GM19395 (cell line): ENCODE data around the gene CRHR1.

ENCODE experiments used
- ATAC-seq: cut with Tn5 transposase; IDR thresholded peaks from one replicate; pipeline ENCODE4 v1.9.1; 2021; ENCODE audit warnings: mild to moderate bottlenecking, moderate library complexity; ENCODE audit not compliant: unreplicated experiment

The CRHR1 gene

DNA sequence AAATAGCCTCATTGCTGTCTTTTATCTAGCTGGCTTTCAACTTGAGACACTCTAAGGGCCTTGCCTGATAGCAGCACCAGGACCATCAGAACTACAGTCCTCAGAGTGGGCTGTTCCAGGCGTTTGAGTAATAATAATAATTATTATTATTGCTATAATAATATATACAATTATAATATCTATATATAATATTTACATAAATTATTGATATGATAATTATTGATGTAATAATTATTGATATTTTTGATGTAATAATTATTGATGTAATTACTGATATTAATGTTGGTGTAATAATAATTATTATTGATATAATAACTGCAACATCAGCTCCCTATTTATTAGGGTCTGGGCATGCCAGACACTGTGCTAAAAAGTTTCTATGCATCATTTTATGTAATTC, 25.6 kb upstream of the CRHR1 start:
- no peak for ATAC-seq

DNA sequence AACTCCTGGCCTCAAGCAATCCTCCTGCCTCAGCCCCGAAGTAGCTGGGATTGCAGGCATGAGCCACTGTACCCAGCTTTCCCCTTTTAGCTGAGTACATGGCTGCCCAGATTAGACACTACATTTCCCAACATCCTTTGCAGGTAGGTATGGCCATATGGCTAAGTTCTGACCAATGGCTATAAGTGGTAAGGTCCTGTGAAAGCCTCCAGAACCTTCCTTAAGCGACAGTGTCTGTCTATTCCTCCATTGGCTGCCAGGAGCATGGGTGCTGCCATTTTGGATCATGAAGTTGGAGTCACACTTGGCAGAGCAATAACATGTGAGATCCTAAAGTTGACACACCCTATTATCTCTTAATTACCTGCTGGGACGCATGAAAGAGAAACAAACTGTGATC, 24.4 kb upstream of the CRHR1 start:
- no peak for ATAC-seq

DNA sequence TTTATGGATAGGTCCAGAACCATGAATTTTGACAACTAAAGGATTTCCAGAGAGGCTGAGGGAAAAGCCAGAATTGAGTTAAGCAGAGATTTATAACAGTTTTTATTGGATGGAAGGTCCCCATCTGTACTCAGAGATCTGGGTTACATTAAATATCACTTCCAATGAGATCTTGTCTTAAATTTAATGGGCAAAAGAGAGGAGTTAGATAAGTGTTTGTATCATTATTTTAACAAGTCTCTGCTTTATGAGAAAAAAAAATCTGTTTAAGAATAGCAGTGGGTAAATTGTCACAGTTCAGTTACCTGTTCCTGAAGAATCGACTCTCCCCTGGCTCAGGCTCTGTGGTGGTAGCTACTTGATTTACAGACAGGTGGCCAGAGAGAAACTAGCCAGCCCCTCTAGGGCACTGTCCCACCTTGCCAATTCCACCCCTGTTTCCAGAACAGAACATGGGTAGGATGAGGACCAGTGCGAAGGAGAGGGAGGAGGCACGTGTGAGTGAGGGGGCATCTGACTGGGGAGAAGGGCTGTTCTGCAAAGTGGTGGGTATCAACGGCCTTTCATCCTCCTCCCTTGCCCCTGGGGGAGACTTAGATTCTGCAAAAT, 22.1 kb upstream of the CRHR1 start:
- no peak for ATAC-seq

GRCh38 chr17:45763182-45763581, 20.9 kb upstream of the CRHR1 start:
- no peak for ATAC-seq

DNA sequence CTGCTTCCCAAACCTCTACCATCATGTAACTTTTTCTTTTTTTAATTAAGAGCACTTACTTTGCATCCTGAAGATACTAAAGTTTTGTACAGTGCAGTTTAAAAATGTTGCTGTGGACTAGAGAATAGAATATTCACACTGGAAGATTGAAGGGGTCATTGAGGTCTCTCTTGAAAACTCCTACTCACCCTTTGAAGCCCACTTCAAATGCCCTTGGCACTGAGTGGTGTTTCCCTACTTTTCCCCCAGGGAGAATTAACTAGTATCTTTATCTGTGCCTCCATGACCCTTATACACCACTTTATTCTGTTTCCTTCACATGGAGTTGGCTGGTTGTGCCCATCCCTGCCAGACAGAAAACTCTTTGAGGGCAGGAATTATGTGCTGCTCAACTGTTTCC, 19.6 kb upstream of the CRHR1 start:
- ATAC-seq, result no peak

- ATAC-seq, result no peak
Observed at GRCh38 chr17:45768000-45768399, 16.1 kb upstream of the CRHR1 start.

DNA sequence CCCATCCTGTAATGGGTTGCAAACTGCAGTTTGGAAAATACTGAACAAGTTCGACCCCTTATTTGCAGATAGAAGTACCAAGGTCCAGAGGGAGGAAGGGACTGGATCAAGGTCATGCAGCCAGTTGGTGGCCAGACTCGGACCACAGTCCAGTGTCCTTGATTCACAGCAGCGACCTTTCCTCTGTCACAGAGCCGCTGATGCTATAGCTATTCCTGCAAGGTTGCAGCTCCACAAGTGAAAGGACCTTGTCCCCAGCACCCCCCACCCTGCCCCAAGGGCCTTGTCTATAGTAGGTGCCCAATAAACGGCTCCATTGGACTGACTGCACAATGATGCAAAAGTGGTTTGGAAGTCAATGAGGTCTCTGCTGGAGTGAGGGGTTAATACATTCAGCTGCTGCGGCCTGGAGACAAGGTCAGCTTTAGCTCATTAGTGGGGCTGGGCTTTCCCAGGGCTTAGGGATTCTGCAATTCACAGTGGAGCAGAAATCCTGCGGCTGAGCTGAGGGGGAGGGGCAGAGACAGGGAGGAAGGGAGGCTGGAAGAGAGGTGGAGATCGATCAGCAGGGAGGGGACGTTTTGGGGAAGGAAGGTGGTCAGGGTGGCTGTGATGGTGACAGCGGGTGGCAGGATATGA, 13.4 kb upstream of the CRHR1 start:
- no peak for ATAC-seq

- ATAC-seq, result no peak
Observed at GRCh38 chr17:45771271-45771959, 12.7 kb upstream of the CRHR1 start.

DNA sequence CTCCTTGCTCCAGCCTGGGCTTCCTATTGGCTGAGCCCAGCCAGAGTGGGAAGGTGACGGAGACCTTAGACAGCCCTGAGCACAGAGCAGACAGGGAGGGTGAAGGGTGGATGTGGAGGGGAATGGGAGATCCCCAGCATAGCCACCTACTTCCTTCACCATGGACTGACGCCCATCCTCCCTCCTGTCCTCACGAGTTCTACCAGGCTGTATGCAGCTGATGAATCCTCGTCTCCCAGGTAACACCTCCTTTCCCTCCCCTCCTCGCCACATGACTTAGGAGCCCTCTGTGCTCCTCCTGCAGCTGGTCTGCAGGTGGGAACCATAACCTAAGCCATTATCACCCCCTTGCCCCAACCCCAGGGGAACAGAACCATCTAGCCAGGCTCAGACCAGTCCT, 9.0 kb upstream of the CRHR1 start:
- ATAC-seq, result no peak

- no peak for ATAC-seq
Observed at GRCh38 chr17:45775576-45776011, 8.5 kb upstream of the CRHR1 start.

DNA sequence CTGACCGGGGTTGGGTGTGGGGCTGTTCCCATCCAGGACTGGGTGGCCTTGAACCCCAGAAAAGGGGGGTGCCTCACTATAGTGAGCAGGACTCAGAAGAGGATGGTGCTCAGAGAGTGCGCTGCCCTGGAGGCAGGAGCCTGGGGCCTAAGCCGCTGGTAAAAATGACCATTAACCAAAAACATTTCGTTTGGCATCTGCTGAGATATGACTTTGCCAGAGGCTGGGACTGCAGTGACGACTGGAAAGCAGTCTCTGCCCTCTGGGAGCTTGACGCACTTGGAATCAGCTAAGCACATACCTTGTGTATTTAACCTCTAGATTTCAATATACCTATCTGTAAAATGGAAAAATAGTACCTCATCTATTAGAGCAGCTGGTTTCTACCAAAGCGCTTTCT, 7.2 kb upstream of the CRHR1 start:
- no peak for ATAC-seq

- no peak for ATAC-seq
Observed at GRCh38 chr17:45777388-45777787, 6.7 kb upstream of the CRHR1 start.

GRCh38 chr17:45780921-45781320, 3.2 kb upstream of the CRHR1 start:
- no peak for ATAC-seq

DNA sequence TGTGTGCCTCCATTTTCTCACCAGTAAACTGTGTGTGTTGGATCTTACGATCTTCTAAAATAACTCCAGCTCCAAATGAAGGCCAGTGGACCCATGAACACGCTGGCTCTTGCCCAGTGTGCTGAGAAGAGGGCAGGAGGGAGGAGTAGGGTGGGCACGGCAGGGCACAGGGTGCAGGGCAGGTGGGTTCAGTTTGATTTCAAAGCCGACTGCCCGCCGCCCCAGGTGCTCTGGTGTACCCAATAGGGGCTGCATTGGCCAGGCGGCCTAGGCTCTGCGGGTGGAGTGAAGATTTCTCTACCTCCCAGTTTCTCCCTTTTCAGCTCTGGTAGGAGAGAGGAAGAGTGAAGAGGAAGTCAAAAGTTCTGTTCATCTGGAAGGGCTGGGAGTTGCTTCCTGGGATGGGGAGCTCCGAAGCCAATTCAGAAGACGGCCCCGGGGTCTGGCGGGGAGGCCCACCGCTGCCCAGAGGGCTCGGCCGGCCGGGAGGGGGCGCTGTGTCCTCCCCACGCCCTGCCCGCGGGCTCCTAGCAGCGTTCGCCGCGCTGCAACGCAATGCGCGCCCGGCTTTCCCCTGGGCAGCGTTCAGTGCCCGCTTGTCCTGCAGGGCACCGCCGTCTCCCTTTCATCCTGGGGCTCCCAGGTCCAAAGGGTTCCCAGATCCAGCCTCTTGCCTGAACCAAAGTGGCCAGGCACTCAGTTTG, 1.1 kb upstream of the CRHR1 start:
- no peak for ATAC-seq

- ATAC-seq, result no peak
Observed at GRCh38 chr17:45783593-45784292, 377 bp upstream of the CRHR1 start.

DNA sequence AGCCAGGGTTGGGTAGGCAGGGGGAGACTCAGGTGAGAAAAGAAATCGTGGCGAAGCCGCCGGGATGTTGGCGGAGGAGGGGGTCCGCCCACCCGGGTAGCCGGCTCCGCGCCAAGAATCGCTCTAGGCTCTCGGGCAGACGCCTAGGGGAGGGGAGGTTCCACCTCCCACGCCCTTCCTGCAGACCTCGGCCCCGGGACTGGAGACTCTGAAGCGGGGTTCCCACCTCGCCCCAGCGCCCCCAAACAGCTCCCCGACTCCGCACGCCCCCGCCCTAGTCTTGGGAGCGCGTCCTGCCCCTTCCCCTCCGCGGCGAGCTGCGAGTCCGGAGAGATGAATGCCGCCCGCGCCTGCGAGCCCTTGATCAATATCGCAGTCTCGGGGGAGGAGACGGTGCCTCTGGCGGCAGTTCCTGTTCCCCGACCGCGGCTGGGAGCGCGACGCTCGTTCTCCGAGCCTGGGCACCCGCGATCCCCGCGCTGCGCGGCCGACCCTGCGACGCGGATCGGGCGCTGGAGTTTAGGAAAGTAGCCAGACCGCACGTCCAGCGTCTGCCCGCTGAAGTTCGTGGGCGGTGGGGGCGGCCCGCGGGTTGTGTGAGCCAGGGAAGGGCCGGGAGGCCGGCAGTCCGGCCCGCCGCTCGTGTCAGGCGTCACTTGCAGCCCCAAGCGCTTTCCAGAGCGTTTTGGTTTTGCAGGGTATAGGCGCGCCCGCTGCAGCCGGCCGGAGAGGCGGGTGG, 790 bp downstream of the CRHR1 start:
- ATAC-seq, result no peak

GRCh38 chr17:45785480-45786193, 1.5 kb downstream of the CRHR1 start:
- no peak for ATAC-seq

GRCh38 chr17:45786349-45786748, 2.2 kb downstream of the CRHR1 start:
- no peak for ATAC-seq

- no peak for ATAC-seq
Observed at GRCh38 chr17:45787044-45787443, 2.9 kb downstream of the CRHR1 start.

GRCh38 chr17:45787656-45788055, 3.5 kb downstream of the CRHR1 start:
- no peak for ATAC-seq
